Prostate gland (tissue), 2 donors: ENCODE results near the gene PLOD3.

Experiments
- POLR2A ChIP-seq: fragments of 450-650 bp; IDR thresholded peaks from one replicate; pipeline ENCODE4 v1.6.1; 2016; ENCODE audit warnings: antibody characterized with exemption, mild to moderate bottlenecking
- POLR2AphosphoS5 ChIP-seq: sonication (generic); formaldehyde crosslinking; IDR thresholded peaks from one replicate; pipeline ENCODE4 v1.6.1; 2017; ENCODE audit warnings: antibody characterized with exemption
- TF ChIP-seq, protein P1 (sequence below), 4 experiments: fragments of 200-600 bp in 2 of 4; fragments of 450-650 bp in 2 of 4; sonication (generic) in 2 of 4; IDR thresholded peaks; 1 replicate in 3 of 4; 2 replicates in 1 of 4; pipeline ENCODE4 v1.5.1; 2016 to 2019; ENCODE audit warnings: antibody characterized with exemption in 4 of 4, mild to moderate bottlenecking in 2 of 4, moderate library complexity in 2 of 4

DNA sequence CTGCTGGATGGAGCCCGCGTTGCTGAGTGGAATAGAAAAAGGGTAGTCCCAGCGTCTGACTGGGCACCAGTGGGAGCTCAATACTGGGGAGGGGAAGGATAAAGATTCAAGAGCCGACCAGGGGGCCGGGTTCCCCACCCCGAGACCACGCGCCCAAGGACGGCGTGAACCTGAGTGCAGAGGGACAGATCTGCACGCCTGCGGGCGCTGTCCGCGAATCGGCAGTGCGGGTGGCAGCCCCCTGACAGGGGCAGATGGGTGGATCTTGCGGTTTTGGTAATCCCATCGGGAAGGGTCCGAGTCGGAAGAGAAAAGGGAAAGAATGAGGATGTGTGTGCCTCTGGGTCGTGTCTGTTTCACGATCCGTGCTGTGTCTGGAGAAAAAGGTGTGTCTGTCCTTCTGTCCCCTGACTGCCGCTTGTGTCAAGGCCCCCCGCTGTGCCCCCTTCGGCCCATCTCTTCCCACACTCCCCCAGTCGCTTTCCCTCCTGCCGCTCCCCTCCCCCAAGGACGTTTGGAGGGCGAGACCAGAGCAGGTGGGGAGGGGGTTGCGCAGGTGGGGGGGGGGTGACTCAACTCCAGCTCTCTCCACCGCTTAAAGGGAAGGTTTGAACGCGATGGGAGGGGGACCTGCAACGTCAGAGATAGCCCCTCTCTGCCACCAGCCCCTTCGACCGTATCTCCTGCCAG, 51.3 kb downstream of the PLOD3 start:
- TF ChIP-seq, protein P1, sequence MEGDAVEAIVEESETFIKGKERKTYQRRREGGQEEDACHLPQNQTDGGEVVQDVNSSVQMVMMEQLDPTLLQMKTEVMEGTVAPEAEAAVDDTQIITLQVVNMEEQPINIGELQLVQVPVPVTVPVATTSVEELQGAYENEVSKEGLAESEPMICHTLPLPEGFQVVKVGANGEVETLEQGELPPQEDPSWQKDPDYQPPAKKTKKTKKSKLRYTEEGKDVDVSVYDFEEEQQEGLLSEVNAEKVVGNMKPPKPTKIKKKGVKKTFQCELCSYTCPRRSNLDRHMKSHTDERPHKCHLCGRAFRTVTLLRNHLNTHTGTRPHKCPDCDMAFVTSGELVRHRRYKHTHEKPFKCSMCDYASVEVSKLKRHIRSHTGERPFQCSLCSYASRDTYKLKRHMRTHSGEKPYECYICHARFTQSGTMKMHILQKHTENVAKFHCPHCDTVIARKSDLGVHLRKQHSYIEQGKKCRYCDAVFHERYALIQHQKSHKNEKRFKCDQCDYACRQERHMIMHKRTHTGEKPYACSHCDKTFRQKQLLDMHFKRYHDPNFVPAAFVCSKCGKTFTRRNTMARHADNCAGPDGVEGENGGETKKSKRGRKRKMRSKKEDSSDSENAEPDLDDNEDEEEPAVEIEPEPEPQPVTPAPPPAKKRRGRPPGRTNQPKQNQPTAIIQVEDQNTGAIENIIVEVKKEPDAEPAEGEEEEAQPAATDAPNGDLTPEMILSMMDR (IDR thresholded peaks at IDR 0.05), result no peak
- TF ChIP-seq POLR2AphosphoS5 (no peak), POLR2A (no peak)
